Effector memory CD8-positive, alpha-beta T cell (primary cell): ENCODE measurements around the gene MST1.

Source experiments
- ATAC-seq: fragments of 150-1000 bp; cut with Tn5 transposase; replicated peaks from 2 replicates; pipeline ENCODE4 v1.10.0; 2021; ENCODE audit warnings: mild to moderate bottlenecking, moderate library complexity
- DNase-seq, 3 experiments: peaks; one replicate each; pipeline ENCODE4 v3.0.0; 2021
- H3K27ac Mint-ChIP-seq, 2 donors: one replicate each; pipeline ENCODE4 v1.8.0; 2022; ENCODE audit warnings: mild to moderate bottlenecking in 2 of 2, mixed read lengths in 2 of 2, moderate library complexity in 2 of 2
- H3K27me3 Mint-ChIP-seq, 2 donors: one replicate each; pipeline ENCODE4 v1.8.0; 2022; ENCODE audit warnings: mixed read lengths in 2 of 2
- H3K36me3 Mint-ChIP-seq: one replicate; pipeline ENCODE4 v1.8.0; 2022; ENCODE audit warnings: mild to moderate bottlenecking, moderate library complexity, mixed read lengths; ENCODE audit not compliant: insufficient read depth
- H3K4me1 Mint-ChIP-seq, 2 donors: one replicate each; pipeline ENCODE4 v1.8.0; 2022; ENCODE audit warnings: low read depth in 2 of 2, mixed read lengths in 2 of 2
- H3K4me3 Mint-ChIP-seq, 2 donors: one replicate each; pipeline ENCODE4 v1.8.0; 2022; ENCODE audit warnings: mild to moderate bottlenecking in 2 of 2, mixed read lengths in 2 of 2, moderate library complexity in 2 of 2
- H3K9me3 Mint-ChIP-seq, 2 donors: one replicate each; pipeline ENCODE4 v1.8.0; 2022; ENCODE audit warnings: mixed read lengths in 2 of 2

Gene MST1

DNA sequence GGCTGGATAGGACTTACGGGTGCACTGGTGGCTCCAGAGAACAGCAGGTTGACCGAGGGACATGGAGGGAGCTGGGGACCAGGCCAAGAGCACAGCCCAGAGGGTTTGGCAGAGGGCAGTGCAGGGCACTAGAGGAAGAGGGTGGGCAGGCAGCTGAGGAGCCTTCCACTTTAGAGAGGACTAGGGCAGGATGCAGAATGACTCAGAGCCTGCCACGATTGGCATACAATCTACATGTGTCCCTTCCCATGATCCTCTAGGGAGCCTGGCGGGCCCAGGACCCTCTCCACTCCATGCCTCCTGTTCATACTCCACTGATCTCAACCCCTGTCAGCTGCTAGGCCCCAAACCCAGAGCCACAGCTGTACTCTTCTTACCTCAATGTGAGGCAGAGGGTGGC is 29.5 kb downstream of the MST1 start:
- peaks cover 6 to 27% of the 10 kb centered on the region in 2 donors for H3K27me3 Mint-ChIP-seq
- DNase-seq (no peak), ATAC-seq (no peak)
- H3K9me3 Mint-ChIP-seq: no peaks in the 10 kb centered on the region
- no peak overlapping the region for H3K4me3 Mint-ChIP-seq
- H3K36me3 Mint-ChIP-seq: no peaks in the 10 kb centered on the region
- H3K4me1 Mint-ChIP-seq: peaks cover 0 to 4% of the 10 kb centered on the region in 2 donors
- no peak overlapping the region for H3K27ac Mint-ChIP-seq

DNA sequence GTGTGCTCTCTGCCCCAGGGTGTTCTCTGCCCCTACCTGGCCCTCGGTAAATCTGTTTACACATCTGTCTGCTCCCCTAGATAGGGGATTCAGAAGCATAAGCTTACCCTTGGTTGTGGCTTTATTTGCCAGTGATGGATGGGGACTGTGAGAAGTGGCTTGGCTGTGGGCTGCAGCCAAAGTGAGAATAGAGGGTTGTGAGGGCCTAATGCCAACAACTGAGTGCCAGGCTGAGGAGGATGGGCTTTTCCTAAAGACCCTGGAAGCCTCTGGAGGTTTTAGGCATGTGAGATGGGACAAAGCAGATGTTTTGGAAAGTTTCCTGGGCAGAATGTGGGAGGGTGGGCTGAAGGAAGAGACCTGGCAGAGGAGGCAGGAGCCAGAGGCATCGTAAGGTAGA is 30.6 kb downstream of the MST1 start:
- no peak for DNase-seq
- Mint-ChIP-seq H3K36me3 (no peaks in the 10 kb centered on the region), H3K4me1 (peaks cover 0 to 6% of the 10 kb centered on the region in 2 donors), H3K27ac (no peak overlapping the region), H3K4me3 (no peak overlapping the region), H3K27me3 (peaks cover 6 to 33% of the 10 kb centered on the region in 2 donors), H3K9me3 (no peaks in the 10 kb centered on the region)
- no peak for ATAC-seq

- no peaks in the 10 kb centered on the region for H3K9me3 Mint-ChIP-seq
- H3K36me3 Mint-ChIP-seq: peaks cover 3% of the 10 kb centered on the region
- peaks cover 0 to 6% of the 10 kb centered on the region in 2 donors for H3K4me1 Mint-ChIP-seq
- no peak overlapping the region for H3K27ac Mint-ChIP-seq
- DNase-seq: no peak
- ATAC-seq: no peak
- H3K4me3 Mint-ChIP-seq: no peak overlapping the region
- H3K27me3 Mint-ChIP-seq: peaks cover 6 to 36% of the 10 kb centered on the region in 2 donors
These were observed 31.9 kb downstream of the MST1 start for GRCh38 chr3:49657208-49657915.

GRCh38 chr3:49656541-49657112 is 32.6 kb downstream of the MST1 start:
- ATAC-seq (no peak), DNase-seq (no peak)
- H3K9me3 Mint-ChIP-seq: no peaks in the 10 kb centered on the region
- H3K27ac Mint-ChIP-seq: no peak overlapping the region
- peaks cover 0 to 6% of the 10 kb centered on the region in 2 donors for H3K4me1 Mint-ChIP-seq
- H3K36me3 Mint-ChIP-seq: peaks cover 3% of the 10 kb centered on the region
- no peak overlapping the region for H3K4me3 Mint-ChIP-seq
- peaks cover 6 to 33% of the 10 kb centered on the region in 2 donors for H3K27me3 Mint-ChIP-seq

GRCh38 chr3:49655731-49656285 is 33.5 kb downstream of the MST1 start:
- ATAC-seq (no peak), DNase-seq (no peak)
- H3K4me1 Mint-ChIP-seq: peaks cover 0 to 6% of the 10 kb centered on the region in 2 donors
- H3K4me3 Mint-ChIP-seq: no peak overlapping the region
- H3K36me3 Mint-ChIP-seq: peaks cover 3% of the 10 kb centered on the region
- no peaks in the 10 kb centered on the region for H3K9me3 Mint-ChIP-seq
- H3K27ac Mint-ChIP-seq: no peak overlapping the region
- peaks cover 6 to 25% of the 10 kb centered on the region in 2 donors for H3K27me3 Mint-ChIP-seq

DNA sequence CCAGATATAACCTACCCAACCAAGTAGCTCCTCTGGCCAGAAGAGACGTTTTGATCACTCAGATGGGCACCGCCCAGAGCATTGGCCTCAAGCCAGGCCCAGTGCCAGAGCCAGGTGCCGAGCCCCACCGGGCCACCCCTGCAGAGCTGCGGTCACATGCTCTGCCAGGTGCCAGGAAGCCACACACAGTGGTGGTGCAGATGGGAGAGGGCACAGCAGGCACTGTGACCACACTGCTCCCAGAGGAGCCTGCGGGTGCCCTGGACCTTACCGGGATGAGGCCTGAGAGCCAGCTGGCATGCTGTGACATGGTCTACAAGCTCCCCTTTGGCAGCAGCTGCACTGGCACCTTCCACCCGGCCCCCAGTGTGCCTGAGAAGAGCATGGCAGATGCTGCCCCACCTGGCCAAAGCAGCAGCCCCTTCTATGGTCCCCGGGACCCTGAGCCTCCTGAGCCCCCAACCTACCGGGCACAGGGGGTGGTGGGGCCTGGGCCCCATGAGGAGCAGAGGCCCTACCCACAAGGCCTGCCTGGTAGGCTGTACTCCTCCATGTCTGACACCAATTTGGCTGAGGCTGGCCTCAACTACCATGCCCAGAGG is 34.2 kb downstream of the MST1 start:
- H3K4me1 Mint-ChIP-seq: peaks cover 0 to 6% of the 10 kb centered on the region in 2 donors
- peaks cover 7% of the 10 kb centered on the region for H3K36me3 Mint-ChIP-seq
- H3K27me3 Mint-ChIP-seq: peaks cover 6 to 25% of the 10 kb centered on the region in 2 donors
- no peak overlapping the region for H3K27ac Mint-ChIP-seq
- DNase-seq (no peak), ATAC-seq (no peak)
- no peak overlapping the region for H3K4me3 Mint-ChIP-seq
- H3K9me3 Mint-ChIP-seq: no peaks in the 10 kb centered on the region

DNA sequence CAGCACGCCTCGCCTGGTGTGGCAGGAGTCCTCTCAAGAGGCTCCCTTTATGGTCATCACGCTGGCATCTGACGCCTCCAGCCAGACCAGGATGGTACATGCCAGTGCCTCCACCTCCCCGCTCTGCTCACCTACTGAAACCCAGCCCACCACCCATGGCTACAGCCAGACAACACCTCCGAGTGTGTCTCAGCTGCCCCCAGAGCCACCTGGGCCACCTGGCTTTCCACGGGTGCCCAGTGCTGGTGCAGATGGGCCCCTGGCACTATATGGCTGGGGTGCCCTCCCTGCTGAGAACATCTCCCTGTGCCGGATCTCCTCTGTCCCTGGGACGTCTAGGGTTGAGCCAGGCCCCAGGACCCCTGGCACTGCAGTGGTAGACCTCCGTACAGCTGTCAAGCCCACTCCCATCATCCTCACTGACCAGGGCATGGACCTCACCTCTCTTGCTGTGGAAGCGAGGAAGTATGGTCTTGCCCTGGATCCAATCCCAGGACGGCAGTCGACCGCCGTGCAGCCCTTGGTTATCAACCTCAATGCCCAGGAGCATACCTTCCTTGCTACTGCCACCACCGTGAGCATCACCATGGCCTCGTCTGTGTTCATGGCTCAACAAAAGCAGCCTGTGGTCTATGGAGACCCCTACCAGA is 35.0 kb downstream of the MST1 start:
- Mint-ChIP-seq H3K27ac (no peak overlapping the region), H3K4me3 (no peak overlapping the region), H3K36me3 (peaks cover 7% of the 10 kb centered on the region), H3K4me1 (peaks cover 0 to 6% of the 10 kb centered on the region in 2 donors), H3K27me3 (peaks cover 6 to 25% of the 10 kb centered on the region in 2 donors), H3K9me3 (no peaks in the 10 kb centered on the region)
- ATAC-seq (no peak), DNase-seq (no peak)

DNA sequence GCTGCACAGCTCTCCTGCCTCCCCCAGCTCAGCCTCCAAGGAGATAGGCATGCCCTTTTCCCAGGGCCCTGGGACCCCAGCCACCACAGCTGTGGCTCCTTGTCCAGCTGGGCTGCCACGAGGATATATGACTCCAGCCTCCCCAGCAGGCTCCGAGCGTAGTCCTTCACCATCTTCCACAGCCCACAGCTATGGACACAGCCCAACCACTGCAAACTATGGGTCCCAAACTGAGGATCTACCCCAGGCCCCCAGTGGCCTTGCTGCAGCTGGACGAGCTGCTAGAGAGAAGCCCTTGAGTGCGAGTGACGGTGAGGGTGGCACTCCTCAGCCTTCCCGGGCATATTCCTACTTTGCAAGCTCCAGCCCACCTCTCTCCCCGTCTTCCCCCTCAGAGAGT is 35.7 kb downstream of the MST1 start:
- H3K36me3 Mint-ChIP-seq: peaks cover 7% of the 10 kb centered on the region
- no peaks in the 10 kb centered on the region for H3K9me3 Mint-ChIP-seq
- H3K4me3 Mint-ChIP-seq: no peak overlapping the region
- peaks cover 0 to 6% of the 10 kb centered on the region in 2 donors for H3K4me1 Mint-ChIP-seq
- ATAC-seq (no peak), DNase-seq (no peak)
- no peak overlapping the region for H3K27ac Mint-ChIP-seq
- H3K27me3 Mint-ChIP-seq: peaks cover 6 to 25% of the 10 kb centered on the region in 2 donors

DNA sequence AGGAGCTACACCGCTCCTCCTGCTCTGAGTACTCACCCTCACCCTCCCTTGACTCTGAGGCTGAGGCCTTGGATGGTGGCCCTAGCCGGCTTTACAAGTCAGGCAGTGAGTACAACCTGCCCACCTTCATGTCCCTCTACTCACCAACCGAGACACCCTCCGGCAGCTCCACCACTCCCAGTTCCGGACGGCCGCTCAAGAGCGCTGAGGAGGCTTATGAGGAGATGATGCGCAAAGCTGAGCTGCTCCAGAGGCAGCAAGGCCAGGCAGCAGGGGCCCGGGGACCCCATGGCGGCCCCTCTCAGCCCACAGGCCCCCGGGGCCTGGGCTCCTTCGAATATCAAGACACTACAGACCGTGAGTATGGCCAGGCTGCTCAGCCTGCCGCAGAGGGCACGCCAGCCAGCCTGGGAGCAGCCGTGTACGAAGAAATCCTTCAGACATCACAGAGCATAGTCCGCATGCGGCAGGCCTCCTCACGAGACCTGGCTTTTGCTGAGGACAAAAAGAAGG is 36.3 kb downstream of the MST1 start:
- Mint-ChIP-seq H3K36me3 (peaks cover 7% of the 10 kb centered on the region), H3K27me3 (peaks cover 6 to 25% of the 10 kb centered on the region in 2 donors)

DNA sequence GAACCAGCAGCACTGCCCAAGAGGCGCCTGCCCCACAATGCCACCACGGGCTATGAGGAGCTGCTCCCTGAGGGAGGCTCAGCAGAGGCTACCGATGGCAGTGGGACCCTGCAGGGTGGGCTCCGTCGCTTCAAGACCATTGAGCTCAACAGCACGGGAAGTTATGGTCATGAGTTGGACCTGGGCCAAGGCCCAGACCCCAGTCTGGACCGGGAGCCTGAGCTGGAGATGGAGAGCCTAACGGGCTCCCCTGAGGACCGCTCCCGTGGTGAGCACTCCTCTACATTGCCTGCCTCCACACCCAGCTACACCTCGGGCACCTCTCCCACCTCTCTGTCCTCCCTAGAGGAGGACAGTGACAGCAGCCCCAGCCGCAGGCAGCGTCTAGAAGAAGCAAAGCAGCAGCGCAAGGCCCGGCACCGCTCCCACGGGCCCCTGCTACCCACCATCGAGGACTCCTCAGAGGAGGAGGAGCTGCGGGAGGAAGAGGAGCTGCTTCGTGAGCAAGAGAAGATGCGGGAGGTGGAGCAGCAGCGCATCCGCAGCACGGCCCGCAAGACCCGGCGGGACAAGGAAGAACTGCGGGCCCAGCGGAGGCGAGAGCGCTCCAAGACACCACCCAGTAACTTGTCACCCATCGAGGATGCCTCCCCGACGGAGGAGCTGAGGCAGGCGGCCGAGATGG is 36.9 kb downstream of the MST1 start:
- DNase-seq (no peak), ATAC-seq (no peak)
- Mint-ChIP-seq H3K4me3 (no peak overlapping the region), H3K4me1 (peaks cover 0 to 6% of the 10 kb centered on the region in 2 donors), H3K27ac (no peak overlapping the region), H3K27me3 (peaks cover 6 to 25% of the 10 kb centered on the region in 2 donors), H3K36me3 (peaks cover 7% of the 10 kb centered on the region), H3K9me3 (no peaks in the 10 kb centered on the region)

More for the DNA sequence above, 36.3 kb downstream of the MST1 start:
- DNase-seq (no peak), ATAC-seq (no peak)
- H3K4me1 Mint-ChIP-seq: peaks cover 0 to 6% of the 10 kb centered on the region in 2 donors
- no peak overlapping the region for H3K4me3 Mint-ChIP-seq
- no peaks in the 10 kb centered on the region for H3K9me3 Mint-ChIP-seq
- no peak overlapping the region for H3K27ac Mint-ChIP-seq

DNA sequence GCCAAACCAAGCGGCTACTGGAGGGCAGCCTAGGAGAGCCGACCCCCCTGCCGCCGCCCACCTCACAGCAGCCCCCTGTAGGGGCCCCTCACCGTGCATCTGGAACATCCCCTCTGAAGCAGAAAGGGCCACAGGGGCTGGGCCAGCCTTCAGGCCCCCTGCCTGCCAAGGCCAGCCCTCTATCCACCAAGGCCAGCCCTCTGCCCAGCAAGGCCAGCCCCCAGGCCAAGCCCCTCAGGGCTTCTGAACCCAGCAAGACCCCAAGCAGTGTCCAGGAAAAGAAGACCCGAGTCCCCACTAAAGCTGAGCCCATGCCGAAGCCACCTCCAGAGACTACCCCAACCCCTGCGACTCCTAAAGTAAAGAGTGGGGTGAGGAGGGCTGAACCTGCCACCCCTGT is 38.6 kb downstream of the MST1 start:
- Mint-ChIP-seq H3K36me3 (peaks cover 7% of the 10 kb centered on the region), H3K4me1 (peaks cover 0 to 3% of the 10 kb centered on the region in 2 donors), H3K27ac (no peak overlapping the region), H3K9me3 (no peaks in the 10 kb centered on the region), H3K27me3 (peaks cover 0 to 16% of the 10 kb centered on the region in 2 donors), H3K4me3 (no peak overlapping the region)
- ATAC-seq (no peak), DNase-seq (no peak)

GRCh38 chr3:49650177-49650576 is 39.1 kb downstream of the MST1 start:
- ATAC-seq (no peak), DNase-seq (no peak)
- peaks cover 0 to 3% of the 10 kb centered on the region in 2 donors for H3K4me1 Mint-ChIP-seq
- no peak overlapping the region for H3K4me3 Mint-ChIP-seq
- no peaks in the 10 kb centered on the region for H3K9me3 Mint-ChIP-seq
- H3K27me3 Mint-ChIP-seq: peaks cover 0 to 16% of the 10 kb centered on the region in 2 donors
- H3K27ac Mint-ChIP-seq: no peak overlapping the region
- peaks cover 8% of the 10 kb centered on the region for H3K36me3 Mint-ChIP-seq

GRCh38 chr3:49649576-49649975 is 39.7 kb downstream of the MST1 start:
- Mint-ChIP-seq H3K4me1 (peaks cover 0 to under 1% of the 10 kb centered on the region in 2 donors), H3K27me3 (peaks cover 0 to 12% of the 10 kb centered on the region in 2 donors), H3K36me3 (peaks cover 9% of the 10 kb centered on the region), H3K27ac (no peak overlapping the region), H3K9me3 (no peaks in the 10 kb centered on the region), H3K4me3 (no peak overlapping the region)
- ATAC-seq (no peak), DNase-seq (no peak)
